Activated naive CD8-positive, alpha-beta T cell (primary cell): ENCODE results near the gene FOLH1.
"Not testable (repeated sequence)": the region's sequence is repeated elsewhere in the genome, so short reads cannot be mapped to it uniquely, and the experiment has no call there.

ENCODE experiments used
- H3K27ac Mint-ChIP-seq: one replicate; pipeline ENCODE4 v1.8.0; 2021; ENCODE audit warnings: mixed read lengths
- H3K27me3 Mint-ChIP-seq: one replicate; pipeline ENCODE4 v1.8.0; 2021; ENCODE audit warnings: mixed read lengths
- H3K36me3 Mint-ChIP-seq: one replicate; pipeline ENCODE4 v1.8.0; 2021; ENCODE audit warnings: mixed read lengths
- H3K4me1 Mint-ChIP-seq: one replicate; pipeline ENCODE4 v1.8.0; 2021; ENCODE audit warnings: low read depth, mixed read lengths
- H3K4me3 Mint-ChIP-seq: one replicate; pipeline ENCODE4 v1.8.0; 2021; ENCODE audit warnings: mild to moderate bottlenecking, mixed read lengths
- H3K9me3 Mint-ChIP-seq: one replicate; pipeline ENCODE4 v1.8.0; 2021; ENCODE audit warnings: low read depth, mixed read lengths

Gene FOLH1

DNA sequence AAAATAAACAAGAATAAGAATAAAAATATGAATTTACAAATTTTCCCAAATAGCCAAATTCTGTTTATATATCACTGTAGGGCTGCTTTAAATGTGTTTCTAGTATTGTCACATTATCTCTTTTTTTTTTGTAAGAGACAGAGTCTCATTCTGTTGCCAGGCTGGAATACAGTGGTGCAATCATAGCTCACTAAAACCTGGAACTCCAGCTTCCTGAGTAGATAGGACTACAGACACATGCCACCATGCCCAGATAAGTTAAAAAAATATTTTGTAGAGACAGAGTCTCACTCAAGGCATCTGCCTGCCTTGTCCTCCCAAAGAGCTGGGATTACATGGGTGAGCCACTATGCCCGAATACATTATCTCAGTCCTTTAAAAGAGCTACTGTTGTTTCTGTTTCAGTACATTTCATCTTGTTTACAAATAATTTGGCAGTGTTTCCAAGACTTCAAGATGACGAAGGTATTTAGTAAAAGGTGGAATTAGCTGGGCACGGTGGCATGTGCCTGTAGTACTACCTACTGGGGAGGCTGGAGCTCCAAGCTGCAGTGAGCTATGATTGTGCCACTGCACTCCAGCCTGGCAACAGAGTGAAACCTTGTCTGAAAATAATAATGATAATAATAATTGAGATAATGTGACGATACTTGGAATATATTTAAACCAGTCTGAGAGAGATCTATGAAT is 6.0 kb downstream of the FOLH1 start:
- Mint-ChIP-seq H3K36me3 (no peaks in the 10 kb centered on the region), H3K27me3 (peaks cover 2% of the 10 kb centered on the region), H3K4me3 (no peak overlapping the region), H3K4me1 (no peaks in the 10 kb centered on the region), H3K27ac (no peak overlapping the region), H3K9me3 (no peaks in the 10 kb centered on the region)

DNA sequence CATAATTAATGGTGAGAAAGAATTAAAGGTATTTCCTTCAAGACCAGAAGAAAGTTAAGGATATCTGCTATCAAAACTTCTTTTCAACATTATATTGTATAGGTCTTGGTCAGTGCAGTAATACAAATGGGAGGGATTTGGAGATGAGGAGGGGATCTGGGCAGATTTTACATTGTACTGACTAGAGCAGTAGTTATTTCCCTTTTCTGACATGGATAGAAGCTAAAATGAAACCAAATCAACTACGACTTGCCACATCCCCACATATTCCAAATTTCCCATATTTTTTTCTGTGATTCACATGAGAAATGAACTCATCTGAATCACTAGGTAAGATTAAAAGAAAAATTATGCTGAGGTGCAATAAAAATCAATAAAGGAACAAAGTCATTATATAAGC is 11.6 kb downstream of the FOLH1 start:
- not testable (repeated sequence) for H3K36me3 Mint-ChIP-seq, H3K9me3 Mint-ChIP-seq, H3K27me3 Mint-ChIP-seq, H3K27ac Mint-ChIP-seq, H3K4me1 Mint-ChIP-seq, H3K4me3 Mint-ChIP-seq

DNA sequence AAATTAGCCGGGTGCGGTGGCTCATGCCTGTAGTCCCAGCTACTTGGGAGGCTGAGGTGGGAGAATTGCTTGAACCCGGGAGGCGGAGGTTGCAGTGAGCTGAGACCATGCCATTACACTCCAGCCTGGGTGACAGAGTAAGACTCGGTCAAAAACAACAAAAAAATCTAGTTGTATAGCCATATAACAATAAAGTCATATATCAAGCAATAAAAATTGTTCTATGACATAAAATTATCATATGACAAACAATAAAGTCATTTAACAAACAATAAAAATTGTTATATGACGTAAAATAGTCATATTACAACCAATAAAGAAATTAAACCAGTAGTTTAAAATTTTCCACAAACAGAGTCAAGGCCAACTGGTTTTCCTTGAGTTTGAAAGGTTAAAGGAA is 12.4 kb downstream of the FOLH1 start:
- H3K27me3 Mint-ChIP-seq, H3K4me1 Mint-ChIP-seq, H3K36me3 Mint-ChIP-seq, H3K27ac Mint-ChIP-seq, H3K9me3 Mint-ChIP-seq, H3K4me3 Mint-ChIP-seq: not testable (repeated sequence)

DNA sequence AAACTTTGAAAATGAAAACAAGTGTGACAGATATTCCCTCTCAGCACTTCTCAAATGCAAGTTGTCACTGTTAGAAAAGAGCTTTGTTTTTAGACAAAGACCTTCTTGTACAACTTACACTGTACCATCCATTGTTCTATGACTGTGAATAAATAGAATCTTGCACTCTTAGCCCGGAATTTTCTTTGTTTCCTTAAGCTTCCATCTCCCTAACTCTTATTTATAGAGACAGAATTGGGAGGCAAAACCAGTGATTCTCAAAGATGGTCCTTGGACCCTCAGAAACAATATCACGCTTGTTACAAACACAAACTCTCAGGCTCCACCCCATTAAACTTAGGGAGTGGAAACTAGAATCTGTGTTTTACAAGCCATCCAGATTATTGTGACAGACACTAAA is 18.1 kb downstream of the FOLH1 start:
- H3K4me3 Mint-ChIP-seq, H3K36me3 Mint-ChIP-seq, H3K9me3 Mint-ChIP-seq, H3K4me1 Mint-ChIP-seq, H3K27me3 Mint-ChIP-seq, H3K27ac Mint-ChIP-seq: not testable (repeated sequence)

DNA sequence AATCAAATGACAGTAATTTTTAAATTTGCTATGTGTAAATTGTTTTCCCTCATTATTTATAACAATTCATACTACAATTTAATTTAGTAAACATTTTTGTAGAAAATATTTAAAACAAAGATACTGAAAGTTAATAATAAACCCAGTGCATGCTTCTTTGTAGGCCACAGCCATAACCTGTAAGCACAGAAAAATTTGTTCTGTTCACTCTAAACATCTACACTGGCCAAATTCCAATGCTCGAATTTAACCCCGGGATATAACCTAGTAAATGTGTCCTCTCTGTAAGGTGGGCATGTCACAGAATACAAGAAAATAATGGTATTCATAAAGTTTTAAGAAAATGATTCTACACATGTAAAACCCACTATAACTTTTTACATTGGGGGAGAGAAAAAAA is 22.2 kb downstream of the FOLH1 start:
- H3K27ac Mint-ChIP-seq, H3K27me3 Mint-ChIP-seq, H3K36me3 Mint-ChIP-seq, H3K4me3 Mint-ChIP-seq, H3K4me1 Mint-ChIP-seq, H3K9me3 Mint-ChIP-seq: not testable (repeated sequence)

DNA sequence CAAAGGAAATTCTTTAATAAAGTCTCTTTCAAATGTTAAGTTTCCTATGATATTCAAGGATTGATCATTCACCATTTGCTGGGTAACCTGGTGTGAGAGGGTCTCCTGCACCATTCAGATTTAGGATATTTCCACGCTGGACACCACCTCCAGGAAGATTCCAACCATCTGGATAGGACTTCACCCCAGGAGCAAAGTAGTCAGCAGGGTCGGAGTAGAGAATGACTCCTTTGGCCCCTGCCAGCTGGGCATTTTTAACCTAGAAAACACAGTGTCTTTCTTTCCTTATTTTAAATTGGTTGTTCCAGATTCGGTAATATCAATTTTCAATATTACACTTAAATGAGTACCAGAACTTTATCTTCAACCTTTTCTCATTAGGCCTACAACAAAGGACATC is 22.8 kb downstream of the FOLH1 start:
- H3K36me3 Mint-ChIP-seq, H3K4me3 Mint-ChIP-seq, H3K9me3 Mint-ChIP-seq, H3K4me1 Mint-ChIP-seq, H3K27me3 Mint-ChIP-seq, H3K27ac Mint-ChIP-seq: not testable (repeated sequence)

DNA sequence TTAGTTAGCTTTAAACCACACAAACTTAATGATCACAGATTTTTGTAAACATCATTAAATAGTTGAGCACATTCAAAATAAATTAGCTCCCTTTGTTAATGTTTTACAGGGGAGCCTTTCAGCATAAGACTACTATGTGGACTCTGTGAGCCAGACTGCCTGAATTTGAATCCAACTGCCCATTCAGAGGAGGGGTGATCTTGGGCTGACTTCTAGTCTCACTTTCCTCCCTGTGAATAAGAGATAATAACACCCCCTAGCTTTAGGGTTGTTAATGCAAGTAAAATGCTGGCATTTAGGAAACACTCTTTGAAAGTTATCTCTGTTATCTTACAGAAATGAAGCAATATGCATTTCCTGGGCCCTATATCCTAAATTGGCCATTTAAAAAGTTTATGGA is 23.6 kb downstream of the FOLH1 start:
- H3K4me3 Mint-ChIP-seq, H3K27ac Mint-ChIP-seq, H3K36me3 Mint-ChIP-seq, H3K27me3 Mint-ChIP-seq, H3K4me1 Mint-ChIP-seq, H3K9me3 Mint-ChIP-seq: not testable (repeated sequence)

DNA sequence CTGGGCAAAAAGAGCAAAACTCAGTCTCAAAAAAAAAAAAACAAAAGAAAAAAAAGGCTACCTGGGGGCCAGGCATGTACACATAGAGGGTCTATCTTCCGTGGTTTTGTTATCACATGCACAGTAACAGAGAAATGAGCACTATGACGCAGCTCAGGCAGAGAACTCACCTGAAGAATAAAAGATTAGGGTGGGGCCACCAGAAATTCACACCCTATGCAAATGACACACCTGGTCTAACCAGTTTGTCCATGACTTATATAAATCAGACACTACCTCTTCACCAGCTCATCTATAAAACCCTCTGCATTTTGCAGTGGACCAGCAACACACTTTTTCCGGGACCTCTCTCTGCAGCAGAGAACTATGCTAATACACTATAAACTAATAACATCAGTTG is 30.5 kb downstream of the FOLH1 start:
- not testable (repeated sequence) for H3K36me3 Mint-ChIP-seq, H3K27me3 Mint-ChIP-seq, H3K9me3 Mint-ChIP-seq, H3K4me1 Mint-ChIP-seq, H3K4me3 Mint-ChIP-seq, H3K27ac Mint-ChIP-seq

DNA sequence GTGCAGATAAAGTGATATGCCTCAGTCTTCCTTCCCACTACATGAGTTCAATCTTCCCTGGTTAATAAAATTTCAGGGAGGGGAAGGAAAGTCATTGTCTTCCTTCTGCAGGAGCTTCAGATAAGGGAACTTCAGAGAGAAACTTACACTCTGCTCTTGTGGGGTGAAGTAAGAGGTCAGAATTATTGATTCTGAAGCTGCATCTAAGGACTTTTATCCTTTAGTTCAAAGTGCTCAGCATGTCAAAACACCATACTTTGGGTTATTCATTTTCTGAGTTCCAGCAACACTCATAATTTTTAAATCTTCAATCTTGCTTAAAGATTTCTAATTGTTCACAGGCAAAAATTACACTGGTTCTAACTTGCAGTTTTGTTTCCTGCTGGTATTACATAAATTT is 33.0 kb downstream of the FOLH1 start:
- H3K4me3 Mint-ChIP-seq, H3K27ac Mint-ChIP-seq, H3K36me3 Mint-ChIP-seq, H3K27me3 Mint-ChIP-seq, H3K9me3 Mint-ChIP-seq, H3K4me1 Mint-ChIP-seq: not testable (repeated sequence)

DNA sequence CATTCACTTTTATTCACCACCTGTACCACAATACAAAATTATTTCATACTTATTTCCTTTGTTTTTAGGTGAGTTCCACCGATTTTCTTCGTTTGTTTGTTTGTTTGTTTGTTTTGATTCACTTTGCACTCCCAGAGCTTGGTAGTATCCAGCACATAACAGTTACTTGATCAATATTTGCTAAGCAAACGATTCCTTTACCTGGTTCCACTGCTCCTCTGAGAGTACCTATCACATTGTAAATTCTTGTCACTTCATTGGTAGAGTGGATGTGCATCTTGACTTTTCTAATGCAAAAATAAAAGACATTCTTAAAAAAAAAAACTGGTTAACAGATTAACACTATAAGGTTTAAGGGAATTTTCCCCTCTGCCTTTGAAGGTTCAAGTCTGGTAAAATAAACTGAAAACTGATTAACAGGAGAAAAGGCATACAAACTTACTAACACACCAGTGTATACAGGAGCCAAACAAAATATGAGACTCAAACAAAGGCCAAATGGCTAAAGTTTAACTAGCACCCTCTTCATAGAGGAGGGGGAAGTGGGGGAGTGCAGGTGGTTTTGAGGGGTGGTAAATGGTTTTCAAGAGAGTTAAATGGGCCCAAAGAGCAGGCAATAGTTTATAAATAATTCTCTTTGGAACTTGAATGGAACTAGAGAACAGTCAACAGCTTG is 33.6 kb downstream of the FOLH1 start:
- not testable (repeated sequence) for H3K27me3 Mint-ChIP-seq, H3K4me1 Mint-ChIP-seq, H3K4me3 Mint-ChIP-seq, H3K9me3 Mint-ChIP-seq, H3K36me3 Mint-ChIP-seq, H3K27ac Mint-ChIP-seq

DNA sequence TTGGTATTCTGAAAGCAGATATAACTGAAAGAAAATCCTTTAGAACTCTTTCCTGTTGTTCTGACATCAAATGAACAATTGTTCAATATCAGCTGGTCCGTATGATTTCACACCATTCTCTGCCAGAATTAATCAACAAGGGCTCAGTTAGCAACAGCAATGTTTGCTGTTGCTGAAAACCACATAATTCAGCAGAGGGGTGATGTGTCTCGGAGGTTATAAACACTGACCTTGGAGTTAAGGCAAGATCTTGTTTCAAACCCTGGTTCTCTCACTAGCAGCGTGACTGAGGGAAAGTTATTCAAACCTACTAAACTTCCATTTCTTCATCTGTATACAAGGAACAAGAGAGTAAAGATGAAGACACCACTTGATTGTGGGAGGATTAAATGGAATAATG is 36.8 kb downstream of the FOLH1 start:
- H3K9me3 Mint-ChIP-seq, H3K36me3 Mint-ChIP-seq, H3K27ac Mint-ChIP-seq, H3K4me1 Mint-ChIP-seq, H3K4me3 Mint-ChIP-seq, H3K27me3 Mint-ChIP-seq: not testable (repeated sequence)

DNA sequence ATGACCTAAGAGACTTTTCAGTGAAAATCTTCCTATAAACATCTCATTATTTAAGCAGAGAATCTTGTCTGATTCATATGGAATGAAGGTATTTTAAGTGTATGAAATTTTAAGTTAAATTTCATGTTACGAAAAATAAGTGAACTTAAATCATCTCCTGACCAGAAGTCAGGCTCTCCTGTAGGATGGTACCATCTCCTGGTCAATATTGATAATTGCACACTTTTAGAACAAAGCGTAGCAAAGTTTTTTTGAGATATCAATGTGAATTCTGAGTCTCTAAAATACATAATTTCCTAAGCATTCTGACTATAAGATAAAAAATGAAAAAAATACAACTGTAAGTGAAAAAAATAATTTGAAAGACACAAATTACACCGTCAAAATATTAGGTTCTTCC is 38.8 kb downstream of the FOLH1 start:
- H3K4me3 Mint-ChIP-seq, H3K4me1 Mint-ChIP-seq, H3K9me3 Mint-ChIP-seq, H3K36me3 Mint-ChIP-seq, H3K27ac Mint-ChIP-seq, H3K27me3 Mint-ChIP-seq: not testable (repeated sequence)

DNA sequence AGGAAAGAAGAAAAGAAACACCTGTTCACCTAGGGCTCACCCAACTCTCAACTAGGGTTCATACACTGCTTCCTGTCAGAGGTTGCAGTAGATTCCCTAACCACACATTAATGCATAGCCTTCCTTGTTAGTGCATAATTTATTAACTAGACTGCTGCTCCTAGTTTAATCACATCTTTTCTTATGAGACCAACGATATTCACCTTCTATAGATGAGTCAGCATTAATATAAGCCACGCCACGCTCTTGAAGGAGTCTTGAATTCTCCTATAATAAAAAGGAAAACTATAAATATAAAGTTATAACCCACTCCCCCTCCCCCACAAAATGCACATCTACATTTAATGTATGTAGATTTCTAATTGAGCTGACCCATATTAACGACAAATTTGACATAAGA is 39.4 kb downstream of the FOLH1 start:
- H3K4me1 Mint-ChIP-seq, H3K4me3 Mint-ChIP-seq, H3K9me3 Mint-ChIP-seq, H3K27ac Mint-ChIP-seq, H3K36me3 Mint-ChIP-seq, H3K27me3 Mint-ChIP-seq: not testable (repeated sequence)

DNA sequence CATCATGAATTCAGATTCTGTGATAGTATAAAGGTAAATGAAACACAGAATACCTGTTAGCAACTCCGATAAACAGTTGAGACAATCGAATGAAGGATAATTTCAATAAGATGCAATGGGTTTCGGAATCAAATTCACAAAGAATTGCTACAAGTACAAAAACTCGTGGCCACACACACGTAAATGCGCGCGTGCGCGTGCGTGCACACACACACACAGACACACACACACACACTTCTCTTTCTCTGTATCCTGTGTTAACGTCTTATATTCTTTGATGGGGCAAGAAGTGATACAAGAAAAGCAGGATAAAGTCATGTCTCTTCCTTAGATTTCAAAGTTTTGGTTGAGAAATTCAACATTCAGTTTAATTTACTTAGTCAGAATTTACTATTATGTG is 57.2 kb downstream of the FOLH1 start:
- Mint-ChIP-seq H3K36me3 (no peaks in the 10 kb centered on the region), H3K27me3 (no peaks in the 10 kb centered on the region), H3K4me1 (no peaks in the 10 kb centered on the region), H3K27ac (no peak overlapping the region), H3K4me3 (no peak overlapping the region), H3K9me3 (no peaks in the 10 kb centered on the region)

DNA sequence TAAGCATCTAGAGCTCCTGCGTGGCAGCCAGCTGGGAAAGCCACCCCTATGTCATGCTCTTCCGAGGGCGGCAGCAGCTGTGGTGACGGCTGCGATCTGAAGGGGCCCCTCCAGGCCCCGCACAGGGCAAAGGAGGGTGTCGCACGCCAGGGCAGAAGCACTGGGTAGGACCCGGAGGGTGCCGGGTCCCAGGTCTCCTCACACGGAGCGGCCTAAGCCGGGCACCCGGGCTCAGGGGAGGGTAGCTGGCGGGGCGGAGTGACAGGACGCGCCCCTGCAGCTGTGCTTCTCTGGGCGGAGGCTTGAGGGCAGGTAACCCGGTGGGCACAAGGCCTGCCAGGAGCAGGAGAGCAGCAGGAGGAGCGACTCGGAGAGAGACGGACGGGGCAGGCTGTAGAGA is 106.0 kb downstream of the FOLH1 start:
- H3K9me3 Mint-ChIP-seq, H3K4me1 Mint-ChIP-seq, H3K27me3 Mint-ChIP-seq, H3K4me3 Mint-ChIP-seq, H3K36me3 Mint-ChIP-seq, H3K27ac Mint-ChIP-seq: not testable (repeated sequence)
